GM12878 (cell line): ENCODE measurements around the gene RALGPS1. TPM values are rescaled to one million over a fixed set of nuclear protein-coding genes. Genes with fewer than 3 reads are reported as not detected.

Source experiments
- BCL11A ChIP-seq: IDR thresholded peaks from 2 replicates; pipeline ENCODE4 v1.6.1; 2011; ENCODE audit warnings: low read depth, low read length
- CBFB ChIP-seq: IDR thresholded peaks from 2 replicates; pipeline ENCODE4 v1.6.1; 2016; ENCODE audit warnings: antibody characterized with exemption, low read depth
- HDAC2 ChIP-seq: fragments of 200-600 bp; sonication (generic); IDR thresholded peaks from 2 replicates; pipeline ENCODE4 v1.6.1; 2017
- HDGF ChIP-seq: fragments of 450-650 bp; IDR thresholded peaks from 2 replicates; pipeline ENCODE4 v1.6.1; 2016; ENCODE audit warnings: antibody characterized with exemption
- KLF5 ChIP-seq: fragments of 450-650 bp; IDR thresholded peaks from 2 replicates; pipeline ENCODE4 v1.6.1; 2014; ENCODE audit warnings: mild to moderate bottlenecking; ENCODE audit not compliant: partially characterized antibody
- PKNOX1 ChIP-seq: fragments of 450-650 bp; IDR thresholded peaks from 2 replicates; pipeline ENCODE4 v1.6.1; 2016; ENCODE audit warnings: mild to moderate bottlenecking
- POLR2A ChIP-seq: IDR thresholded peaks from 2 replicates; pipeline ENCODE4 v1.6.1; 2011; ENCODE audit warnings: low read depth, mild to moderate bottlenecking, low read length
- POLR2AphosphoS2 ChIP-seq: IDR thresholded peaks from 2 replicates; pipeline ENCODE4 v1.6.1; 2011; ENCODE audit warnings: low read depth, mild to moderate bottlenecking, low read length, improper control_type of control experiment, moderate library complexity
- polyA plus RNA-seq, 11 experiments: library from polyadenylated mRNA; depleted of rRNA in 4 of 11; unstranded in 6 of 11; stranded (reverse) in 5 of 11; fragments of >200 nt; fragmentation: Nextera tagmentation in 4 of 11; fragmentation: Illumina TruSeq in 1 of 11; extraction: Ambion mirVana in 4 of 11; extraction: Trizol in 1 of 11; gene quantifications; 1 replicate in 1 of 11; 2 replicates in 10 of 11; pipeline versions ENCODE4 v1.2.1 to v1.2.3, GENCODE V29; 2011 to 2016; ENCODE audit warnings: inconsistent platforms in 2 of 11, missing spikeins in 2 of 11, low read depth in 1 of 11
- total RNA-seq, 4 experiments: library from RNA; depleted of rRNA in 3 of 4; stranded (reverse); fragments of >200 nt in 3 of 4; fragmentation: Illumina TruSeq in 1 of 4; extraction: Trizol in 1 of 4; gene quantifications; 2 replicates each; pipeline versions ENCODE4 v1.2.1 to v1.2.3, GENCODE V29; 2013 to 2021
- TF ChIP-seq, protein P1 (sequence below): fragments of 450-650 bp; IDR thresholded peaks from 2 replicates; pipeline ENCODE4 v1.6.1; 2017; ENCODE audit warnings: mild to moderate bottlenecking, moderate library complexity
- TF ChIP-seq, protein P2 (sequence below): IDR thresholded peaks from 2 replicates; pipeline ENCODE4 v1.6.1; 2012; ENCODE audit warnings: mild to moderate bottlenecking, low read depth, low read length

RALGPS1 gene
- total and polyA plus RNA-seq, 10 of the 15 experiments (the other 5 are each of a cell fraction or from before 2014, with no cell fraction given) = 0.13 to 5.6 (median 2.7) TPM

GRCh38 chr9:127029548-127029947, 115.0 kb downstream of the RALGPS1 start (continued):
- TF ChIP-seq, protein P1, sequence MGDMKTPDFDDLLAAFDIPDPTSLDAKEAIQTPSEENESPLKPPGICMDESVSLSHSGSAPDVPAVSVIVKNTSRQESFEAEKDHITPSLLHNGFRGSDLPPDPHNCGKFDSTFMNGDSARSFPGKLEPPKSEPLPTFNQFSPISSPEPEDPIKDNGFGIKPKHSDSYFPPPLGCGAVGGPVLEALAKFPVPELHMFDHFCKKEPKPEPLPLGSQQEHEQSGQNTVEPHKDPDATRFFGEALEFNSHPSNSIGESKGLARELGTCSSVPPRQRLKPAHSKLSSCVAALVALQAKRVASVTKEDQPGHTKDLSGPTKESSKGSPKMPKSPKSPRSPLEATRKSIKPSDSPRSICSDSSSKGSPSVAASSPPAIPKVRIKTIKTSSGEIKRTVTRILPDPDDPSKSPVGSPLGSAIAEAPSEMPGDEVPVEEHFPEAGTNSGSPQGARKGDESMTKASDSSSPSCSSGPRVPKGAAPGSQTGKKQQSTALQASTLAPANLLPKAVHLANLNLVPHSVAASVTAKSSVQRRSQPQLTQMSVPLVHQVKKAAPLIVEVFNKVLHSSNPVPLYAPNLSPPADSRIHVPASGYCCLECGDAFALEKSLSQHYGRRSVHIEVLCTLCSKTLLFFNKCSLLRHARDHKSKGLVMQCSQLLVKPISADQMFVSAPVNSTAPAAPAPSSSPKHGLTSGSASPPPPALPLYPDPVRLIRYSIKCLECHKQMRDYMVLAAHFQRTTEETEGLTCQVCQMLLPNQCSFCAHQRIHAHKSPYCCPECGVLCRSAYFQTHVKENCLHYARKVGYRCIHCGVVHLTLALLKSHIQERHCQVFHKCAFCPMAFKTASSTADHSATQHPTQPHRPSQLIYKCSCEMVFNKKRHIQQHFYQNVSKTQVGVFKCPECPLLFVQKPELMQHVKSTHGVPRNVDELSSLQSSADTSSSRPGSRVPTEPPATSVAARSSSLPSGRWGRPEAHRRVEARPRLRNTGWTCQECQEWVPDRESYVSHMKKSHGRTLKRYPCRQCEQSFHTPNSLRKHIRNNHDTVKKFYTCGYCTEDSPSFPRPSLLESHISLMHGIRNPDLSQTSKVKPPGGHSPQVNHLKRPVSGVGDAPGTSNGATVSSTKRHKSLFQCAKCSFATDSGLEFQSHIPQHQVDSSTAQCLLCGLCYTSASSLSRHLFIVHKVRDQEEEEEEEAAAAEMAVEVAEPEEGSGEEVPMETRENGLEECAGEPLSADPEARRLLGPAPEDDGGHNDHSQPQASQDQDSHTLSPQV = no peak
- TF ChIP-seq KLF5 (no peak), HDGF (no peak), POLR2A (no peak), POLR2AphosphoS2 (no peak), HDAC2 (no peak), PKNOX1 (no peak), BCL11A (no peak), CBFB (no peak)
- TF ChIP-seq, protein P2, sequence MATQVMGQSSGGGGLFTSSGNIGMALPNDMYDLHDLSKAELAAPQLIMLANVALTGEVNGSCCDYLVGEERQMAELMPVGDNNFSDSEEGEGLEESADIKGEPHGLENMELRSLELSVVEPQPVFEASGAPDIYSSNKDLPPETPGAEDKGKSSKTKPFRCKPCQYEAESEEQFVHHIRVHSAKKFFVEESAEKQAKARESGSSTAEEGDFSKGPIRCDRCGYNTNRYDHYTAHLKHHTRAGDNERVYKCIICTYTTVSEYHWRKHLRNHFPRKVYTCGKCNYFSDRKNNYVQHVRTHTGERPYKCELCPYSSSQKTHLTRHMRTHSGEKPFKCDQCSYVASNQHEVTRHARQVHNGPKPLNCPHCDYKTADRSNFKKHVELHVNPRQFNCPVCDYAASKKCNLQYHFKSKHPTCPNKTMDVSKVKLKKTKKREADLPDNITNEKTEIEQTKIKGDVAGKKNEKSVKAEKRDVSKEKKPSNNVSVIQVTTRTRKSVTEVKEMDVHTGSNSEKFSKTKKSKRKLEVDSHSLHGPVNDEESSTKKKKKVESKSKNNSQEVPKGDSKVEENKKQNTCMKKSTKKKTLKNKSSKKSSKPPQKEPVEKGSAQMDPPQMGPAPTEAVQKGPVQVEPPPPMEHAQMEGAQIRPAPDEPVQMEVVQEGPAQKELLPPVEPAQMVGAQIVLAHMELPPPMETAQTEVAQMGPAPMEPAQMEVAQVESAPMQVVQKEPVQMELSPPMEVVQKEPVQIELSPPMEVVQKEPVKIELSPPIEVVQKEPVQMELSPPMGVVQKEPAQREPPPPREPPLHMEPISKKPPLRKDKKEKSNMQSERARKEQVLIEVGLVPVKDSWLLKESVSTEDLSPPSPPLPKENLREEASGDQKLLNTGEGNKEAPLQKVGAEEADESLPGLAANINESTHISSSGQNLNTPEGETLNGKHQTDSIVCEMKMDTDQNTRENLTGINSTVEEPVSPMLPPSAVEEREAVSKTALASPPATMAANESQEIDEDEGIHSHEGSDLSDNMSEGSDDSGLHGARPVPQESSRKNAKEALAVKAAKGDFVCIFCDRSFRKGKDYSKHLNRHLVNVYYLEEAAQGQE = no peak
- TF ChIP-seq, all 136 proteins: peak for 0
